ENCODE data around the gene DNMT3L. TPM values are rescaled to one million over a fixed set of nuclear protein-coding genes. Genes with fewer than 3 reads are reported as not detected.
"Not testable (repeated sequence)": the region's sequence is repeated elsewhere in the genome, so short reads cannot be mapped to it uniquely, and the experiment has no call there.

The DNMT3L gene
- polyA plus RNA-seq, 3 donors, result not detected

GRCh38 chr21:44249204-44250037 lies 12.3 kb downstream of the DNMT3L start:
- not testable (repeated sequence) for DNase-seq

- DNase-seq, result not testable (repeated sequence)
These were observed 13.8 kb downstream of the DNMT3L start for GRCh38 chr21:44247904-44248303.

GRCh38 chr21:44243980-44244379 lies 17.7 kb downstream of the DNMT3L start:
- DNase-seq, result not testable (repeated sequence)

- DNase-seq, result not testable (repeated sequence)
These were observed 20.4 kb downstream of the DNMT3L start for GRCh38 chr21:44241281-44241680.

GRCh38 chr21:44240842-44241241 lies 20.9 kb downstream of the DNMT3L start, which contains the start of gene ICOSLG:
TSS of gene ICOSLG (minus strand) at chr21:44240943. CDS start at chr21:44240817, 126 bp downstream.
- DNase-seq, result not testable (repeated sequence)

GRCh38 chr21:44240353-44240752 lies 21.3 kb downstream of the DNMT3L start:
- DNase-seq, result not testable (repeated sequence)

GRCh38 chr21:44229561-44229960 lies 32.1 kb downstream of the DNMT3L start:
- not testable (repeated sequence) for DNase-seq

- DNase-seq, result not testable (repeated sequence)
These were observed 33.6 kb downstream of the DNMT3L start for GRCh38 chr21:44228109-44228508.

GRCh38 chr21:44227614-44228013 lies 34.1 kb downstream of the DNMT3L start:
- not testable (repeated sequence) for DNase-seq

GRCh38 chr21:44225605-44226004 lies 36.1 kb downstream of the DNMT3L start:
- not testable (repeated sequence) for DNase-seq

- not testable (repeated sequence) for DNase-seq
These were observed 38.4 kb downstream of the DNMT3L start for GRCh38 chr21:44223334-44223733.

GRCh38 chr21:44220674-44221073 lies 41.0 kb downstream of the DNMT3L start:
- DNase-seq, result not testable (repeated sequence)

- DNase-seq, result not testable (repeated sequence)
These were observed 43.2 kb downstream of the DNMT3L start for GRCh38 chr21:44218461-44218860.

- DNase-seq, result not testable (repeated sequence)
These were observed 49.7 kb downstream of the DNMT3L start for GRCh38 chr21:44211978-44212377.

GRCh38 chr21:44211574-44211973 lies 50.1 kb downstream of the DNMT3L start:
- DNase-seq, result not testable (repeated sequence)

GRCh38 chr21:44207860-44208646 lies 53.6 kb downstream of the DNMT3L start:
- DNase-seq, result not testable (repeated sequence)

GRCh38 chr21:44206698-44207676 lies 54.7 kb downstream of the DNMT3L start:
- DNase-seq, result not testable (repeated sequence)

GRCh38 chr21:44206187-44206586 lies 55.5 kb downstream of the DNMT3L start:
- DNase-seq, result not testable (repeated sequence)

- DNase-seq, result not testable (repeated sequence)
These were observed 59.0 kb downstream of the DNMT3L start for GRCh38 chr21:44202590-44203299.

GRCh38 chr21:44199997-44200396 lies 61.7 kb downstream of the DNMT3L start:
- DNase-seq, result not testable (repeated sequence)

GRCh38 chr21:44199448-44199847 lies 62.2 kb downstream of the DNMT3L start:
- no peak for DNase-seq

All from renal pelvis (tissue), 4 donors.